HG03066 (cell line): ENCODE measurements around the gene COL17A1.

Experiments
- ATAC-seq: cut with Tn5 transposase; IDR thresholded peaks from one replicate; pipeline ENCODE4 v1.9.1; 2021; ENCODE audit warnings: low read depth; ENCODE audit not compliant: unreplicated experiment

The COL17A1 gene

GRCh38 chr10:104098358-104098925 lies 12.8 kb upstream of the COL17A1 start:
- ATAC-seq, result no peak

- no peak for ATAC-seq
Measured at GRCh38 chr10:104096692-104097091, 11.0 kb upstream of the COL17A1 start.

GRCh38 chr10:104092749-104093148 lies 7.1 kb upstream of the COL17A1 start:
- ATAC-seq, result no peak

- no peak for ATAC-seq
Measured at GRCh38 chr10:104090611-104091010, 4.9 kb upstream of the COL17A1 start.

GRCh38 chr10:104089621-104090020 lies 3.9 kb upstream of the COL17A1 start:
- ATAC-seq, result no peak

- ATAC-seq, result no peak
Measured at GRCh38 chr10:104088239-104088638, 2.6 kb upstream of the COL17A1 start.

- ATAC-seq, result no peak
Measured at GRCh38 chr10:104084482-104085142, 1.1 kb downstream of the COL17A1 start.

GRCh38 chr10:104081998-104082397 lies 3.7 kb downstream of the COL17A1 start:
- no peak for ATAC-seq

- no peak for ATAC-seq
Measured at GRCh38 chr10:104080762-104081161, 4.9 kb downstream of the COL17A1 start.

- no peak for ATAC-seq
Measured at GRCh38 chr10:104077663-104078151, 8.0 kb downstream of the COL17A1 start.

- ATAC-seq, result no peak
Measured at GRCh38 chr10:104077247-104077646, 8.4 kb downstream of the COL17A1 start.

- ATAC-seq, result no peak
Measured at GRCh38 chr10:104076743-104077160, 8.9 kb downstream of the COL17A1 start.

- no peak for ATAC-seq
Measured at GRCh38 chr10:104074505-104074904, 11.2 kb downstream of the COL17A1 start.

GRCh38 chr10:104072786-104073185 lies 12.9 kb downstream of the COL17A1 start:
- no peak for ATAC-seq

- ATAC-seq, result no peak
Measured at GRCh38 chr10:104069613-104070012, 16.1 kb downstream of the COL17A1 start.

- no peak for ATAC-seq
Measured at GRCh38 chr10:104067525-104067924, 18.2 kb downstream of the COL17A1 start.

- ATAC-seq, result no peak
Measured at GRCh38 chr10:104066945-104067344, 18.7 kb downstream of the COL17A1 start.

- ATAC-seq, result no peak
Measured at GRCh38 chr10:104065748-104066147, 19.9 kb downstream of the COL17A1 start.

- no peak for ATAC-seq
Measured at GRCh38 chr10:104061196-104061595, 24.5 kb downstream of the COL17A1 start.

GRCh38 chr10:104059364-104059763 lies 26.3 kb downstream of the COL17A1 start:
- no peak for ATAC-seq

GRCh38 chr10:104057717-104058116 lies 28.0 kb downstream of the COL17A1 start:
- ATAC-seq, result no peak

- no peak for ATAC-seq
Measured at GRCh38 chr10:104056619-104057273, 28.9 kb downstream of the COL17A1 start.
